ENCODE results near the gene TRPM2.

The TRPM2 gene

GRCh38 chr21:44314128-44314527, 39.3 kb upstream of the TRPM2 start:
- Histone ChIP-seq H3K4me3 (ENCODE audit: low read length in 2 of 2) (no peak overlapping the region), H3K9ac (ENCODE audit: low read depth in 1 of 2, low read length in 2 of 2) (no peak overlapping the region), H3K4me1 (ENCODE audit: control insufficient read depth in 2 of 2, insufficient read depth in 2 of 2, low read length in 2 of 2) (no peaks in the 10 kb centered on the region), H3K36me3 (ENCODE audit: control insufficient read depth in 2 of 2, insufficient read depth in 2 of 2, low read length in 2 of 2) (peaks cover 62 to 64% of the 10 kb centered on the region in 2 donors), H3K27ac (ENCODE audit: low read depth in 2 of 2, low read length in 2 of 2) (no peak overlapping the region), H3K9me3 (ENCODE audit: control insufficient read depth in 2 of 2, low read length in 2 of 2) (no peaks in the 10 kb centered on the region), H3K27me3 (ENCODE audit: control insufficient read depth in 2 of 2, insufficient read depth in 2 of 2, low read length in 2 of 2) (no peaks in the 10 kb centered on the region)

- Histone ChIP-seq H3K9ac (ENCODE audit: low read depth in 1 of 2, low read length in 2 of 2) (no peak overlapping the region), H3K27me3 (ENCODE audit: control insufficient read depth in 2 of 2, insufficient read depth in 2 of 2, low read length in 2 of 2) (no peaks in the 10 kb centered on the region), H3K4me1 (ENCODE audit: control insufficient read depth in 2 of 2, insufficient read depth in 2 of 2, low read length in 2 of 2) (no peaks in the 10 kb centered on the region), H3K27ac (ENCODE audit: low read depth in 2 of 2, low read length in 2 of 2) (no peak overlapping the region), H3K9me3 (ENCODE audit: control insufficient read depth in 2 of 2, low read length in 2 of 2) (no peaks in the 10 kb centered on the region), H3K36me3 (ENCODE audit: control insufficient read depth in 2 of 2, insufficient read depth in 2 of 2, low read length in 2 of 2) (peaks cover 63 to 66% of the 10 kb centered on the region in 2 donors), H3K4me3 (ENCODE audit: low read length in 2 of 2) (no peak overlapping the region)
These were observed 38.9 kb upstream of the TRPM2 start for GRCh38 chr21:44314561-44314960.

- H3K9ac ChIP-seq (ENCODE audit: low read depth in 1 of 2, low read length in 2 of 2): no peak overlapping the region
- H3K36me3 ChIP-seq (ENCODE audit: control insufficient read depth in 2 of 2, insufficient read depth in 2 of 2, low read length in 2 of 2): peaks cover 60 to 61% of the 10 kb centered on the region in 2 donors
- no peaks in the 10 kb centered on the region for H3K9me3 ChIP-seq (ENCODE audit: control insufficient read depth in 2 of 2, low read length in 2 of 2)
- H3K4me1 ChIP-seq (ENCODE audit: control insufficient read depth in 2 of 2, insufficient read depth in 2 of 2, low read length in 2 of 2): no peaks in the 10 kb centered on the region
- no peak overlapping the region for H3K4me3 ChIP-seq (ENCODE audit: low read length in 2 of 2)
- H3K27me3 ChIP-seq (ENCODE audit: control insufficient read depth in 2 of 2, insufficient read depth in 2 of 2, low read length in 2 of 2): no peaks in the 10 kb centered on the region
- H3K27ac ChIP-seq (ENCODE audit: low read depth in 2 of 2, low read length in 2 of 2): no peak overlapping the region
These were observed 37.7 kb upstream of the TRPM2 start for GRCh38 chr21:44315691-44316203.

- peaks cover 54 to 57% of the 10 kb centered on the region in 2 donors for H3K36me3 ChIP-seq (ENCODE audit: control insufficient read depth in 2 of 2, insufficient read depth in 2 of 2, low read length in 2 of 2)
- H3K4me1 ChIP-seq (ENCODE audit: control insufficient read depth in 2 of 2, insufficient read depth in 2 of 2, low read length in 2 of 2): no peaks in the 10 kb centered on the region
- H3K9me3 ChIP-seq (ENCODE audit: control insufficient read depth in 2 of 2, low read length in 2 of 2): no peaks in the 10 kb centered on the region
- H3K4me3 ChIP-seq (ENCODE audit: low read length in 2 of 2): no peak overlapping the region
- H3K9ac ChIP-seq (ENCODE audit: low read depth in 1 of 2, low read length in 2 of 2): no peak overlapping the region
- H3K27me3 ChIP-seq (ENCODE audit: control insufficient read depth in 2 of 2, insufficient read depth in 2 of 2, low read length in 2 of 2): no peaks in the 10 kb centered on the region
- no peak overlapping the region for H3K27ac ChIP-seq (ENCODE audit: low read depth in 2 of 2, low read length in 2 of 2)
These were observed 37.0 kb upstream of the TRPM2 start for GRCh38 chr21:44316277-44316900.

GRCh38 chr21:44317241-44317782, 36.1 kb upstream of the TRPM2 start:
- peaks cover 47 to 56% of the 10 kb centered on the region in 2 donors for H3K36me3 ChIP-seq (ENCODE audit: control insufficient read depth in 2 of 2, insufficient read depth in 2 of 2, low read length in 2 of 2)
- H3K27me3 ChIP-seq (ENCODE audit: control insufficient read depth in 2 of 2, insufficient read depth in 2 of 2, low read length in 2 of 2): no peaks in the 10 kb centered on the region
- H3K9ac ChIP-seq (ENCODE audit: low read depth in 1 of 2, low read length in 2 of 2): no peak overlapping the region
- no peaks in the 10 kb centered on the region for H3K9me3 ChIP-seq (ENCODE audit: control insufficient read depth in 2 of 2, low read length in 2 of 2)
- no peaks in the 10 kb centered on the region for H3K4me1 ChIP-seq (ENCODE audit: control insufficient read depth in 2 of 2, insufficient read depth in 2 of 2, low read length in 2 of 2)
- H3K4me3 ChIP-seq (ENCODE audit: low read length in 2 of 2): no peak overlapping the region
- H3K27ac ChIP-seq (ENCODE audit: low read depth in 2 of 2, low read length in 2 of 2): no peak overlapping the region

GRCh38 chr21:44317871-44318270, 35.5 kb upstream of the TRPM2 start:
- no peaks in the 10 kb centered on the region for H3K4me1 ChIP-seq (ENCODE audit: control insufficient read depth in 2 of 2, insufficient read depth in 2 of 2, low read length in 2 of 2)
- H3K36me3 ChIP-seq (ENCODE audit: control insufficient read depth in 2 of 2, insufficient read depth in 2 of 2, low read length in 2 of 2): peaks cover 47 to 53% of the 10 kb centered on the region in 2 donors
- H3K4me3 ChIP-seq (ENCODE audit: low read length in 2 of 2): no peak overlapping the region
- no peaks in the 10 kb centered on the region for H3K27me3 ChIP-seq (ENCODE audit: control insufficient read depth in 2 of 2, insufficient read depth in 2 of 2, low read length in 2 of 2)
- H3K9me3 ChIP-seq (ENCODE audit: control insufficient read depth in 2 of 2, low read length in 2 of 2): no peaks in the 10 kb centered on the region
- no peak overlapping the region for H3K9ac ChIP-seq (ENCODE audit: low read depth in 1 of 2, low read length in 2 of 2)
- H3K27ac ChIP-seq (ENCODE audit: low read depth in 2 of 2, low read length in 2 of 2): no peak overlapping the region

GRCh38 chr21:44318489-44319285, 34.7 kb upstream of the TRPM2 start:
- Histone ChIP-seq H3K9ac (ENCODE audit: low read depth in 1 of 2, low read length in 2 of 2) (no peak overlapping the region), H3K4me3 (ENCODE audit: low read length in 2 of 2) (no peak overlapping the region), H3K27ac (ENCODE audit: low read depth in 2 of 2, low read length in 2 of 2) (no peak overlapping the region), H3K36me3 (ENCODE audit: control insufficient read depth in 2 of 2, insufficient read depth in 2 of 2, low read length in 2 of 2) (peaks cover 45 to 52% of the 10 kb centered on the region in 2 donors), H3K9me3 (ENCODE audit: control insufficient read depth in 2 of 2, low read length in 2 of 2) (no peaks in the 10 kb centered on the region), H3K4me1 (ENCODE audit: control insufficient read depth in 2 of 2, insufficient read depth in 2 of 2, low read length in 2 of 2) (no peaks in the 10 kb centered on the region), H3K27me3 (ENCODE audit: control insufficient read depth in 2 of 2, insufficient read depth in 2 of 2, low read length in 2 of 2) (no peaks in the 10 kb centered on the region)

GRCh38 chr21:44319407-44320065, 33.9 kb upstream of the TRPM2 start:
- H3K9ac ChIP-seq (ENCODE audit: low read depth in 1 of 2, low read length in 2 of 2): no peak overlapping the region
- no peak overlapping the region for H3K4me3 ChIP-seq (ENCODE audit: low read length in 2 of 2)
- peaks cover 48 to 60% of the 10 kb centered on the region in 2 donors for H3K36me3 ChIP-seq (ENCODE audit: control insufficient read depth in 2 of 2, insufficient read depth in 2 of 2, low read length in 2 of 2)
- H3K27me3 ChIP-seq (ENCODE audit: control insufficient read depth in 2 of 2, insufficient read depth in 2 of 2, low read length in 2 of 2): no peaks in the 10 kb centered on the region
- H3K9me3 ChIP-seq (ENCODE audit: control insufficient read depth in 2 of 2, low read length in 2 of 2): no peaks in the 10 kb centered on the region
- H3K27ac ChIP-seq (ENCODE audit: low read depth in 2 of 2, low read length in 2 of 2): no peak overlapping the region
- H3K4me1 ChIP-seq (ENCODE audit: control insufficient read depth in 2 of 2, insufficient read depth in 2 of 2, low read length in 2 of 2): no peaks in the 10 kb centered on the region

- no peak overlapping the region for H3K27ac ChIP-seq (ENCODE audit: low read depth in 2 of 2, low read length in 2 of 2)
- no peak overlapping the region for H3K9ac ChIP-seq (ENCODE audit: low read depth in 1 of 2, low read length in 2 of 2)
- H3K4me1 ChIP-seq (ENCODE audit: control insufficient read depth in 2 of 2, insufficient read depth in 2 of 2, low read length in 2 of 2): no peaks in the 10 kb centered on the region
- H3K4me3 ChIP-seq (ENCODE audit: low read length in 2 of 2): no peak overlapping the region
- peaks cover 52 to 65% of the 10 kb centered on the region in 2 donors for H3K36me3 ChIP-seq (ENCODE audit: control insufficient read depth in 2 of 2, insufficient read depth in 2 of 2, low read length in 2 of 2)
- no peaks in the 10 kb centered on the region for H3K9me3 ChIP-seq (ENCODE audit: control insufficient read depth in 2 of 2, low read length in 2 of 2)
- no peaks in the 10 kb centered on the region for H3K27me3 ChIP-seq (ENCODE audit: control insufficient read depth in 2 of 2, insufficient read depth in 2 of 2, low read length in 2 of 2)
These were observed 32.6 kb upstream of the TRPM2 start for GRCh38 chr21:44320847-44321246.

Measured in mucosa of rectum (tissue), 2 donors.